ENCODE measurements around the gene ANKRD34A.

ANKRD34A gene

DNA sequence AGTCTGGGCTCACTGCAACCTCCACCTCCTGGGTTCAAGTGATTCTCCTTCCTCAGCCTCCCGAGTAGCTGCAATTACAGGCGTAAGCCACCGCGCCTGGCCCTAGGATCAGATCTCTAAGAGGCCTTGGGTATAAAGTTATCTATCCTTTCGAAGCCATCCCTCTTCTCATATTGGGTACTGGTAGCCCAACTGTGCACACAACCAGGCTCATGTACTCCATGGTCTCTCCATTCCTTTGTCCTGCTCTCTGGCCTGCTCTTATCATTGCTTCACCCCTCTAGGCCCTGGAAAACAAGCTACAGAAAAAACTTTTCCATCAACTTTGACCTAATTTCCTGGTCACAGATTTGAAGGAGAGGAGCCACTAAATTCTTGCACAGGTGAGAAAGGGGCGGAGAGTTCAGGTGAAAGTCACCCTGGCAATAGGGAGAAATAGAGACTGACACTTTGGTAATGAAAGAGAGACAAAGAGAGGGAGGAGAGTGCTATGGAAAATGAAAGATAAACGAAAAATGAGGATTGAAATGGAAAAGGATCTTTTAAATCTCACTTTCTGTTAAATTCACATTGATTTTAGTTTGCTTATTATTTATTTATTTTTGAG is 26.0 kb upstream of the ANKRD34A start:
- no peak for DNase-seq (ENCODE audit: low read depth)

DNA sequence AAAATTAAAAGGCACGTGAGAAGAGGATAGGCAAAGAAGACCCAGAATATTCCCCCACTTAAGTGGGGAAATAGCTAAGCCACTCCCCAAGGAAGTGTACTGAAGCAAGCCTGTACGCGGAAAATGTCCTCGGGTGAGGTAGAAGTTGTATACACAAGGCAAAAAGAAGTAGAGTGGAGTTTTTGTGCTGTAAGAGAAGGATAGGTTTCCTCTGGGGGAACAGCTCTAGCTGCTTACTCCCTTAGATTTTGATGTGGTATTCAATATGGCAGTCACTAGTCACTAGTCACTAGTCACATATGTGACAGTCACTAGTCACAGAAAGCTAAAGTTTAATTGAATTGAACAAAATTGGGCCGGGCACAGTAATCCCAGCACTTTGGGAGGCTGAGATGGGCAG is 24.4 kb upstream of the ANKRD34A start:
- DNase-seq (ENCODE audit: low read depth) = no peak

DNA sequence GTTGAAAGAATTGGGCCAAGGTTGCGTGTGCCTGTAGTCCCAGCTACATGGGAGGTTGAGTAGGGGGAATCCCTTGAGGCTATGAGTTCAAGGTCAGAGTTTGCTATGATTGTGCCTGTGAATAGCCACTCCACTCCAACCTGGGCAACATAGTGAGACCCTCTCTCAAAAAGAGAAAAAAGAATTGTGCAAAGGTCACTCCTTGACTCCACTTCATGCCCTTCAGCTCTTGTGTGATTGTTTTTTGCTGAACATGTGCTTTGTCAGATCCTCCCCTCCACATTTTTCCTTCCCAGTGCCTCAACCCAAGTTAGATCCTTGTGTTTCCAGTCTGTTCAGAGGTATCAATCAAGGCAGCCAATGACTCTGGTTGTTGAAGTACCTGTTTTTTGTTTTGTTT is 23.6 kb upstream of the ANKRD34A start:
- DNase-seq (ENCODE audit: low read depth) = no peak

DNA sequence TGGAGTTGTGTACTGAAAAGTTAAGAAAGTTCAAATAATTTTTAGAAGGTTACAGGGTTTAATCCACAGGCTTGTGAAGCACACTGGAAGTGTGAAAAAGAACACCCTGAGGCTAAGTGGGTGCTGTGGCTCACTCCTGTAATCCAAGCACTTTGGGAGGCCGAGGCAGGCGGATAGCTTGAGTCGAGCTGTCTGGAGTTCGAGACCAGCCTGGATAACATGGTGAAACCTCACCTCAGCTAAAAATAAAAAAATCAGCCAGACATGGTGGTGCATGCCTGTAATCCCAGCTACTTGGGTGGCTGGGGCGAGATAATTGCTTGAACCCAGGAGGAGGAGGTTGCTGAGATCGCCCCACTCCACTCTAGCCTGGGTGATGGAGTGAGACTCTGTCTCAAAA is 22.2 kb upstream of the ANKRD34A start:
- no peak for DNase-seq (ENCODE audit: low read depth)

DNA sequence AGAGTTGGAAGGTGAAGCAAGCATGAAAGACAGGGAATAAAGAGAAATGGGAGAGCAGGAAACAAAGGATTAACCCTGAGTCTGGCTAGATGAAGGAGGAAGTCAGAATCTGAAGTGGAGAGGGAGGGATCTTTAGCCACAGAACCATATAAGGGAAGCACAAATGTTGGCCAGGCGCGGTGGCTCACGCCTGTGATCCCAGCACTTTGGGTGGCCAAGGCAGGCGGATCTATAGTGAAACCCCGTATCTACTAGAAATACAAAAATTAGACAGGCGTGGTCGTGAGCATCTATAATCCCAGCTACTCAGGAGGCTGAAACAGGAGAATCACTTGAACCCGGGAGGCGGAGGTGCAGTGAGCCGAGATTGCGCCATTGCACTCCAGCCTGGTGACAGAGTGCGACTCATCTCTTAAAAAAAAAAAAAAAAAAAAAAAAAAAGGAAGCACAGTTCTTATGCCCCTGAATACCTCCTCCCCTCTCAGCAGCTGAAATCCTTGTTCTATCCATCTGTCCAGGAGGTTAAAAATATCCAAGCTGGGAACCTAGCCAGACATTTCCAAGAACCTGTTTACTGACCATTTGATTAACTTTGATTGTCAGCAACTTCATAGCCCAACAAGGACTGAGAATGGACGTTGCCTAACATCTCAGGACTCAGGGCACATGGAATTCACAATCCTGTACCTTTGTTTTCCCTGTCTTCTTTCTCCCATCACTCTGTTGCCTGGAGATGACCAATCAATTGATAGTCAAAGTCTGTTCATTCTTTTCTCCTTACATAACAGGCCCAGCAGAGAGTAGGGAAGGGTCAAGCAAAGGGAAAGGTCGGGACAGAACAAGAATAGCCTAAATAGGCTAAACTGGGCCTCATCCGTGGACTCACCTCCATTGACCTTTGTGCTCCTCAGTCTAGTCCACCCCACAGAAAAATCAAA is 21.4 kb upstream of the ANKRD34A start:
- no peak for DNase-seq (ENCODE audit: low read depth)

DNA sequence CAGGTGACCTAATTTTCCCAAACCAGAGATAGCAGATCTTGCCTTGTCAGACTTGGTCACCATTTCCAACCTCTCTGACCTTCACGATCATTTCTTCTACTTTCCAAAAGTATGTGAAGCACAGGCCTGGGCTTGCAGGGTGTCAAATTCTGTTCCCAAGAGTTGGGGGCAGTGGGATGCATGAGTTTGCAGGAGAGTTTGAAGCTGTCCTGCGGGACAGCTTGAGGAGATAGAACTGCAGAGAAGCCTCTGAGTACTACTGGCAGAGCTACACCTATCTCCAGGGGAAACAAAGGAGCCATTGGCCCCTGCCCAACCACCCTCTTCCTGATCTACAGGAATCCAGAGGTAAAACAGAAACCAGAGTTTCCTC is 20.7 kb upstream of the ANKRD34A start:
- DNase-seq (ENCODE audit: low read depth) = no peak

DNA sequence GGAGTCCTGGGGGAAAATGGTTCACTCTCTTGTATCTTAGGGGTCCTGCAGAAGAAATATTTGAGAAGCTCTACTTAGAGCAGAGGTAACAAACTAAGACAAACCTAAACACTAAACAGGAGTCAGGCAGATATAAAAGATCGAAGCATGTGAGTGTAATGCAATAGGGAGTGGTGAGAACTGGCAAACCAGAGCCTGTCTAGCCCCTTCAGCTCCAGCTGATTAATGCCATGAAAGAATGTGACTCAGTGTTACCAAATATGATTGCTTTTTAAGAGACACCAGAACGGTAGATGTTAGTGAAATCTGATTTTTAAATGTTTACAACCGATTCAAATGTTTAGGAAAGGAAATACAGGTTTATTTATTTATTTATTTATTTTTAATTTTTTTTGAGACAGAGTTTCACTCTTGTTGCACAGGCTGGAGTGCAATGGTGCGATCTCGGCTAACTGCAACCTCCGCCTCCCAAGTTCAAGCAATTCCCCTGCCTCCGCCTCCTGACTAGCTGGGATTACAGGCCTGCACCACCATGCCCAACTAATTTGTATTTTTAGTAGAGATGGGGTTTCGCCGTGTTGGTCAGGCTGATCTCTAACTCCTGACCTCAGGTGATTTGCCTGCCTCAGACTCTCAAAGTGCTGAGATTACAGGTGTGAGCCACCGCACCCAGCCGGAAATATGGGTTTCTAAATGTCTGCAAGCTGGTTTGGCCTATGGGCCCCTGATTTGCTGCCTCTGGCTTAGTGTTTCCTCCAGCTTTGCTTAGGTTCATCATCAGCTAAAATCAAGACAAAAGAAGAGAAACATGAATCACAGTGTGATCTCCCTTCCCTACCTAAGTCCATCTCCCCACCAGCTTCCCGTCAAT is 19.8 kb upstream of the ANKRD34A start:
- no peak for DNase-seq (ENCODE audit: low read depth)

DNA sequence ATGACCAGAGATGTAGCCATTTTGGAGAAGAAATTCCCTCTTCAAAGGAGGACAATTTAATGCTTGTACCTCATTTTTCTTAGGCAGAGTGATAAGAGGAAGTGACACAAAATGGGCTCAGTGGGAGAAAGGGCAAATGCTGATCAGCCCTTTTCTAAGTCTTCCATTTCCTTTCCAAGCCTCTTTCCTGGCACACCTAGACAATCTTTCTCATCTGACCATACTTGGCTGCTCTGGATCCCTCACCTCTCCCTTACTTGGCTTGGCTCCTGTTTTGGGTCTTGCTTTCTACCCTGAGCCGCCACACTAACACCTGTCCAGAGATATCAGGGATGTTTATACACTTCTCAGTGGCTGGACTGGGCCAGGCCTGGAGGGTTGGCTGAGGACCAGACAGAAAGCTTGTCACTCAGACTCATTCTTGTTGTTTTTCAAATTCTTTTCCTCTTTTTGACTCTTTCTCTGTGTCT is 18.9 kb upstream of the ANKRD34A start:
- no peak for DNase-seq (ENCODE audit: low read depth)

DNA sequence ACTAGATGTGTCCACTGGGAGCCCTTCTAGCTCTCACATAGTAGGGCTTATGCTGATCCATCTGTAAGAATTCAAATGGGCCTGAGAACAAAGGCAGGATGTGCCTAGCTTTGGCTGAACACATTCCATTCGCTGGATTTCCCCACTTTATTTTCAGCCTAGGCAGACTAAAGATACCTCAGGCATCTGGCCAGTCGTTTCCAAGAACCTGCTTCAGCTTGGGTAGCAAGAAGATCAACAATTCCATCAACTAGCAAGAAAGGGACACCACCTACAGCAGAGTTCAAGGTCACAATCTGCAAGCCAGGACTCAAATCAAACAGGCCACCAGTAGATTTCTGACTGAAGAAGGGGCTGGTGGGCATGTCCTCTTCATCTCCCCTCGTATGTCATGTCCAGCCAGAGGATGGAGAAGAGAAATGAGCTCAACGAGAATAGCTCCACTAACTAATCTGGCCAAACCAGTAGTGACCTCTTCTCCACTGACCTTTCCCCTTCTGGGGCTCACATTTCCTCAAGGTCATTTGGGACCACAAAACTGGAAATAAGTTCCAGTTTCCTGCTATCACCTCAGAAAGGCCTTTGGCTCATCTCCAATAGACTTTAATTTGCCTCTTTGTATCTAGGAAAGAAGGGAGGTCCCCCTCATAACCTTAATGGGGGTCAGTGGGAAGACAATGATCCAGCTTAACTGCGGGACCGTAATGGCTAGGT is 17.8 kb upstream of the ANKRD34A start:
- no peak for DNase-seq (ENCODE audit: low read depth)

DNA sequence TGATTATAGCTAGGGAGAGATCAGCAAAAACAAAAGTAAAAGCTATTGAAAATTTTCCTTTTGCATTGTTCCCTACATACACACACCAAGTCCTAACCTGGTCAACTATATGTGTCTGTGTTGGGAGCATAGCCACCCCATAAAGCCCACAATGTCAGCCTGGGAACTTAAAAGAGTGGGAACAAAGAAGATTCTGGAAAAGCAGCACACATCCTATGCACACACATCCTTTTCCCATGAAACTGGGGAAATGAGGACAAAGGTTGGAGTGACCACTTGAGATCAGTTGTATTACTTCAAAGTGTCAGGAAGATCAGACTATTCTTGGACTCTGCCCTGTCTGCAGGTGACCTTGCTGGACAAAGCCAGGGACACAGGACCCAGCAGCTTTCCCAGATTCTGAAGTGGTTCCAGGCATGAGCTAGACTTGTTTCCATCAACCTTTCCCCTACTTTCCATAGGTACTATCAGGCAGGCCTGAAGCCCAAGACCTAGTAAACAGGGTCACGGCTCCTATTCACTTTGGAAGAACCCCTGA is 16.2 kb upstream of the ANKRD34A start:
- DNase-seq (ENCODE audit: low read depth) = no peak

DNA sequence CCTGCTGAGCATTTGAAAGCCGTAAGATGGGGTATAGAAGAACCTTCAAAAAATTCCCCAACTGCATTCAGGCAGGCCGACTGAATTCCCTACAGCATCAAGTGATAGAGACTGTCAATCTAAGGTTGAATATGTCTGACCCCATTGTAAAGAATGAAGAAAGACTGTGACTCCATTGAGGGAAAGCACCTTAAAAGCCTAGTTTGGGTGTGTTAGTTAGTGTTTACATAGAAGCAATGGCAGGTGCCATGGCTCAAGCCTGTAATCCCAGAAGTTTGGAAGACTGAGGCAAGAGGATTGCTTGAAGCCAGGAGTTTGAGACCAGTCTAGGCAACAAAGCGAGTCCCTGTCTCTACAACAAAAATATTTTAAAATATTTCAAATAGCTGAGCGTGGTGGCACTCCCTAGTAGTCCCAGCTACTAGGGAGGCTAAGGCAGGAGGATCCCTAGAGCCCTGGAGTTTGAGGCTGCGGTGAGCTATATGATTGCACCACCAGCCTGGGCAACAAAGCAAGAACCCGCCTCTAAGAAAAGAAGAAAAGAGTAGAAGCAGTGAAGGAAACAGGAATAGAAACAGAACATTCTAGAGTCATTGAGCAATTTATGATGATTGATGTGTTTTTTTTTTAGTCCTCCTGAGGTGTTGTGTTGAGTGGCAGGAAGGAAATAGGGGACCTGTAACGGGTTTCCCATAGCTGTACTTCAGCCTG is 15.5 kb upstream of the ANKRD34A start:
- DNase-seq (ENCODE audit: low read depth) = no peak

DNA sequence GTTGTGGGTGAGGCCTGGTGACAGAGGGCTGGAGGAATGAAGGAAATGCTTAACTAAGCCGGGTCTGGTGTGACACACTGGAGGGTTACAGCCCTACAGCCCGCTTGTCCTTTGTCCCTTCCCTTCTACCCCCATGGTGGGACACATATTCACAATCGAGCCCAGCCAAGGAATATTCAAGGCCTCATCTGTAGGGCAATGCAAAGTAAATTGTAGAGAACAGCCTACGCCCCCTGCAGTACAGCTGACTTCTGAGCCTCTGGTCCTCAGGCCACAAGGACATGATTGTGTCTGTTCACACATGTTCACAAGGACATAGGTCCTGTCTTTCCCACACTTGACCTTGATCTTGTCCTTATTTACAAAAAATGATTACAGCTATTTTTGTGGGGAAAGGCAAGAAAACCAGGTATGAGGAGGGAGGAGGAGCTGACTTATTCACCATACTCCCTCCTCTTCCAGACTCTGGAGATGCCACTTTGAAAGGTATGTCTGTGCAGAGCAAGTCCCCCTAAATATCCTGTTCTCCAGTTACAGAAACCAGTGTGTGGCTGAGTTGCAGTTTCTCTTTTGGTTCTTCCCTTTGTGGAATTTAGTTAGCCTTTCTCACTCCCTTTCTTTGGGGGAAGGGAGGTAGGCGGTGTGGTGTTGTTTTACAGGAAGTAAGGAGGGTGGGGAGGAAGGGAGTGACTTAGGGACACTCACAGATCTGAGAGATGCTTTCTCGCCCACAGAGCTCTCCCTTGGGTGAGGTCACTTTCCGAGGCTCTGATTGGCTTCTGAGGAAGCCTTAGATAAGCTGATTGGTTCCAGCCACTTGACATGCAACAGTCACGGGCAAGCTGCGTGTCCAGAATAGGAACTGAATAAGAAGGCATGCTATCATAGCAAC is 14.7 kb upstream of the ANKRD34A start:
- DNase-seq (ENCODE audit: low read depth) = peak; percentile 75

DNA sequence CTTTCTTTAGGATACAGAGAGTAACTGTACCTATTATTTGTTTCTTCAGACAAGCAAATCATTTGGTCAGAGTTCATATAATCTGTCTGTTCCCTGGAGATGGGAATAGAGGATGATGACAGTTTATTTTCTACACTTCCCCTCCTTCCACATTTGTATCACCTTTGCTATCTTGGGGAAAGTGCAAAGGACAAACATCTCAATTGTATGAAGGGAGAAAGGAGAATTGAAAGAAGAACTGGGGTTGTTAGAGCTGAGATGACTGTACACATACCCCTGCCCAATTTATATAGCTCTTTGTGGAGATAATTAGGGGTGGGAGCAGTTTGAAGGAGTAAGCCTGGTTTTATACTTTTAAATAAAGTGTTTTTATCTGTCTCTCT is 14.1 kb upstream of the ANKRD34A start:
- no peak for DNase-seq (ENCODE audit: low read depth)

DNA sequence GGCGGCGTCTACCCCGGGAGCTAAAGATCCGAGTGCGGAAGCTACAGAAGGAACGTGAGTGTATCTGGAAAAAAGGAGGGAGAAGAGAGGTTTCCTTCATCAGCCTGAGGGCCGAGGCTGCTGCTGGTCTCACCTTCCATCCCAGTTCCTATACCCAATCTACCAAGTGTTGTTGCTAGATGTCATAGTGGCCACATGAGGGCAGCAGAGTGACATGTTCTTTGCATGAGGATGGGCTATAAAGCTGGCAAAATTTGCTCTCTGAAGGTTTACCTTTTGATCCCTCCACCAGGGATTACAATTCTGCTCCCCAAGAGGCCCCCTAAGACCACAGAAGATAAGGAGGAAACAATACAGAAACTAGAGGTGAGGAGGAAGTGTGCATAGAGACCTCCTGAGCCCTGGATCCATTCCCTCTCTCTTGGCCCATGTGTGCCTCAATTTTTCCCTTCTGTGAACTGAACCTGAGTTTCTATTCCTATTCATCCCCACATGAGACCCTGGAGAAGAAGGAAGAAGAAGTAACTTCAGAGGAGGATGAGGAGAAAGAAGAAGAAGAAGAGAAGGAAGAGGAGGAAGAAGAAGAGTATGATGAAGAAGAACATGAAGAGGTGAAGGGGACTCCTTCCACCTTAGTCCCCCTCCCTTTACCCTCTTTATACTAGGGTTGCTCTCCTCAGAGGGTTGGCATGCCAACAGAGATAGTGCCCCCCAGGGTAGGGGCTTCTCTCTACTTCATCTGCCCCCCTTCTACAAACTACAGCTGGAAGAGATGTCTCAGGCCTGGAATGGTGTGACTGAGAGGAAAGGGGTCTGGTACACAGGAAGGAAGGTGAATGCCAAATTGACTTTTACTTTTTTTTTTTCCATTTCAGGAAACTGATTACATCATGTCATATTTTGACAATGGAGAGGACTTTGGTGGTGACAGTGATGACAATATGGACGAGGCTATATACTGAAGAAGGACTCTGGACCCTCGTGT is 13.4 kb upstream of the ANKRD34A start:
- peak; percentile 52 for DNase-seq (ENCODE audit: low read depth)

DNA sequence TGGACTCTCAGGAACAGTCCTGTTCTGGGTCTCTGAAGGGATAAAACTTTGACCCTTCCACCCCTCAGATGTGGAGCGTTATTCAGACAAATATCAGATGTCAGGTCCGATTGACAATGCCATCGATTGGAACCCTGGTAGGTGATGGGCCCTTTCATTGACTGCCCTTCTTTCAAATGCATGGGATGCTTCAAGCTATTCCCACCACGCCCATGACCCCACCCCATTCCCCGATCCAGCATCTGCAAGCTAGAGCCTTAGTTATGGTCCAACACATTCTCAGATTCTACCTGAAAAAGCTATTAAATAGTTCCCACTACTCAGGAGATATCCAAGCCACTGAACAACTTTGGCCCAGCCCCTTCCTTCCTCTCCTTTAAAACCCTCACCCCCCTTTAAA is 12.6 kb upstream of the ANKRD34A start:
- DNase-seq (ENCODE audit: low read depth) = no peak

DNA sequence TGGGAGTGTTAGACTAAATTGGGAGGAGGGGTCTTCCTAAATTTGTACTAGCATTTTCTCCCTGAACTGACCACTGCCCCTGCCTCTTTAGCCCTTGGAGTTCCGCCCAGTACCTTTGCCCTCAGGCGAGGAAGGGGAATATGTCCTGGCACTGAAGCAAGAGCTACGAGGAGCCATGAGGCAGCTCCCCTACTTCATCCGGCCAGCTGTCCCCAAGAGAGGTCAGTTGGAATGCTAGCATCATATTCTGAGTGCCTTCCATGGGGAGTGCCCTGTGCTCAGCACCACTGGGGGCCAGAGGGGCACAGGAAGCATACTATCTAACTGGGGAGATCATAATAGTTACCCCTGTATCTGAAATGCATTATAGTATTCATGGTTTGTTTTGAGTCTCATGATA is 10.8 kb upstream of the ANKRD34A start:
- DNase-seq (ENCODE audit: low read depth) = no peak

DNA sequence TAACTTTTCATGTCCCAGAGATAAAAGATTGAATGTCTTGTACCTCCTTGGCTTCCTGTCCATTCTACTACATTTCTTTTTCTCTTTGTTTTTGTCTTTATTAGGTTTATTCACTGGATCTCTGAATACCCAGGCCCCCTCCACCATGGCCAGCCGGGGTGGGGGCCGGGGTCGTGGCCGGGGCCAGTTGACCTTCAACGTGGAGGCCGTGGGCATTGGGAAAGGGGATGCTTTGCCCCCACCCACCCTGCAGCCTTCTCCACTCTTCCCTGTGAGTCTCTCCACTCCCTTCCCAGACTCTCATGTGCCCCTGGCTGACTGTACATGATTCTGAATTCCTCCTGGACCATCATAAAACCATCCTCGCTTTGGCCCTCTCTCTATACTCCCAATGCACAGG is 10.3 kb upstream of the ANKRD34A start:
- DNase-seq (ENCODE audit: low read depth) = no peak

DNA sequence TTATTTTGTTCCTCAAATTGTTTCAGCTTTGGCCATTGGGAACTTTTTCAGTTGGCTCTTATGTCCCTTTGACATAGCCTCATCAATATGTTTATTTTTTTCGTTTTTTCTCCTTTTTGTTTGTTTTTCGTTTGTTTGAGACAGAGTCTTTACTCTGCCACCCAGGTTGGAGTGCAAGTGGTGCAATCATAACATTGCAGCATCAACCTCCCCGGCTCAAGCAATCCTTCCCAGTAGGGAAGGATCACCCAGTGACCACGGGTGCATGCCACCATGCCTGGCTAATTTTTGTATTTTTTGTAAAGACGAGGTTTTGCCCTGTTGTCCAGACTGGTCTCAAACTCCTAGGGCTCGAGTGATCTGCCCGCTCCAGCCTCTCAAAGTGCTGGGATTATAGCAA is 8.2 kb upstream of the ANKRD34A start:
- no peak for DNase-seq (ENCODE audit: low read depth)

DNA sequence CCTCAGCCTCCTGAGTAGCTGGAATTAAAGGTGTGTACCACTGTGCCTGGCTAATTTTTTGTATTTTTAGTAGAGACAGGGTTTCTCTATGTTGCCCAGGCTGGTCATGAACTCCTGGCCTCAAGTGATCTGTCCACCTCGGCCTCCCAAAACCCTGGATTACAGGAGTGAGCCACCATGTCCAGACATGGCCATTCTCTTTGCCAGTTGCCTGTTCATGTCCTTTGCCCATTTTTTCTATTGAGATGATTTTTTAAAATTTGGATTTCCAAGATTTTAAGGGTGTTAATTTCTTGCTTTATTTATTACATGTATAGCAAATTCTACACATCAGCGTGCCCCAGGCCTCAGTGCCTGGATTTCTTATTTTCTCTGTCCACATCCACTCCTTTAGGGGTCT is 2.9 kb upstream of the ANKRD34A start:
- DNase-seq (ENCODE audit: low read depth) = no peak

Measured in T-helper 22 cell (primary cell).